ENCODE measurements around the gene ZNF609.

GRCh38 chr15:64542091-64542490 is 81.7 kb downstream of the ZNF609 start:
- TF ChIP-seq CTCF (IDR thresholded peaks at IDR 0.05) = no peak
- TF ChIP-seq POLR2A (IDR thresholded peaks at IDR 0.05) = no peak
